Epithelial cell of esophagus (primary cell): ENCODE data around the gene GALNT14.

Experiments used
- DNase-seq: peaks from one replicate; pipeline ENCODE4 v3.0.0; 2010; ENCODE audit warnings: low read depth
- H3K4me3 ChIP-seq: 2 replicates; pipeline ENCODE4 v1.5.1; 2011; ENCODE audit warnings: mild to moderate bottlenecking, low read length, control low read depth
- TF ChIP-seq, protein P1 (sequence below): IDR thresholded peaks from 2 replicates; pipeline ENCODE4 v1.5.1; 2011; ENCODE audit warnings: low read depth, mild to moderate bottlenecking, low read length, control low read depth, inconsistent platforms; ENCODE audit not compliant: insufficient read depth; ENCODE audit errors: missing control alignments

The GALNT14 gene

DNA sequence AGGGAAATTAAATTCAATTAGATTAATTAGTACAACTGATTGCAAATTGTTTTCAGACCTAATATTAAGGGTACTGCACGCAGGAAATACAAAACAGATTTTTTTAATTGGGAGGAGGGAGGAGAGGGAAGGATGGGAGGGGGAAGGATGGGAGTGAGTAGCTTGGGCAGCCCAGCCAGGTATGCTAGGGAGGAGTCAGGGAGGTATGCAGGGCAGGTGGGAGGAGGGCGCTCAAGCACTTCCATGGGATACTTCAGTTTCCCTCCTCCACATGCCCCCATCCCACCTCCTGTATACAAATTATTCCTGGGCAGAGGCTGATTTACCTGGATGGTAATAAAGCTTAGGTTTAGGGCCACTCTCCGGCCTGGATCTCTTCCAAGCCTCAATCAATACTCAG is 254.4 kb downstream of the GALNT14 start:
- DNase-seq: no peak
- TF ChIP-seq, protein P1, sequence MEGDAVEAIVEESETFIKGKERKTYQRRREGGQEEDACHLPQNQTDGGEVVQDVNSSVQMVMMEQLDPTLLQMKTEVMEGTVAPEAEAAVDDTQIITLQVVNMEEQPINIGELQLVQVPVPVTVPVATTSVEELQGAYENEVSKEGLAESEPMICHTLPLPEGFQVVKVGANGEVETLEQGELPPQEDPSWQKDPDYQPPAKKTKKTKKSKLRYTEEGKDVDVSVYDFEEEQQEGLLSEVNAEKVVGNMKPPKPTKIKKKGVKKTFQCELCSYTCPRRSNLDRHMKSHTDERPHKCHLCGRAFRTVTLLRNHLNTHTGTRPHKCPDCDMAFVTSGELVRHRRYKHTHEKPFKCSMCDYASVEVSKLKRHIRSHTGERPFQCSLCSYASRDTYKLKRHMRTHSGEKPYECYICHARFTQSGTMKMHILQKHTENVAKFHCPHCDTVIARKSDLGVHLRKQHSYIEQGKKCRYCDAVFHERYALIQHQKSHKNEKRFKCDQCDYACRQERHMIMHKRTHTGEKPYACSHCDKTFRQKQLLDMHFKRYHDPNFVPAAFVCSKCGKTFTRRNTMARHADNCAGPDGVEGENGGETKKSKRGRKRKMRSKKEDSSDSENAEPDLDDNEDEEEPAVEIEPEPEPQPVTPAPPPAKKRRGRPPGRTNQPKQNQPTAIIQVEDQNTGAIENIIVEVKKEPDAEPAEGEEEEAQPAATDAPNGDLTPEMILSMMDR: no peak

GRCh38 chr2:30883184-30883583 is 255.1 kb downstream of the GALNT14 start:
- TF ChIP-seq, protein P1: no peak
- no peak for DNase-seq

More for the DNA sequence above, 254.4 kb downstream of the GALNT14 start:
- no peak overlapping the region for H3K4me3 ChIP-seq

DNA sequence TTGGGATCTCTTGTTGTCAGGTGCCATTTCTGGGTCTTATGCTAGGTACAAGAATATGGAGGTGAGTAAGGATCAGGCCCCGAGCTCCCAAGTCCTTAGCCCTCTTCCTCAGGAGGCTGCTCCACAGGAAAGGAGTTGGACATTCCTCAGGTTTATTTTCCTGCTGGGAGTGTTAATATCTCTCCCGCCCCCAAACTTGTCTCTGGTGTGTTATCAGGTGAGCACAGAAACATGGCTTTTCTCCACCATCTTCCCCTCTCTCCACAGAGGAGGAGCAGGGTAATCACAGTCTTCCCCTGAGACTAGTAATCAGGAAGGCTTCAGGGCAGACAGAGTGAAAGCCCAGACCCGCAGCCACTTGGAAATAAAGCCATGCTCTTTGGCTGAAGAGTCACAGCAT is 257.7 kb downstream of the GALNT14 start:
- TF ChIP-seq, protein P1: no peak
- DNase-seq: no peak
- no peak overlapping the region for H3K4me3 ChIP-seq

More at GRCh38 chr2:30883184-30883583, 255.1 kb downstream of the GALNT14 start:
- H3K4me3 ChIP-seq: no peak overlapping the region

DNA sequence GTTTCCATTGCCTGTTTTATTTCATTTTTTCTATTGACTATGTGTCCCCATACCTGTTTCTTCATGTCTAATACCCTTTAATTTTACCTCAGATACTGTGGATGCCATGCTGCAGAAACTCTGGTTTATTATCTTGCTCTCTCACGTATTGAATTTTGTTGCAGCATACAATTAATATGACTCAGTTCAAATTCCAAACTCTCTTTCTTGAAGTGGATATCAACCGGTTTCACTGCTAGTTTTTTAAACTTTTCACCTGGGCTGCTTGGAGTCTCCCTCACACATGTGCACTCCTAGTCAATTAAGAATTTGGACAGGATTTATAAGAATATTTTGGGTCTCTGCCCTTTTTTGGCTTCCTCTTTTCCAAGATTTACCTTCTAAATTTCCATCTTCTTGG is 260.4 kb downstream of the GALNT14 start:
- H3K4me3 ChIP-seq: no peak overlapping the region
- TF ChIP-seq, protein P1: no peak
- DNase-seq: peak; percentile 27

GRCh38 chr2:30872797-30873196 is 265.4 kb downstream of the GALNT14 start:
- DNase-seq: no peak
- TF ChIP-seq, protein P1: no peak

DNA sequence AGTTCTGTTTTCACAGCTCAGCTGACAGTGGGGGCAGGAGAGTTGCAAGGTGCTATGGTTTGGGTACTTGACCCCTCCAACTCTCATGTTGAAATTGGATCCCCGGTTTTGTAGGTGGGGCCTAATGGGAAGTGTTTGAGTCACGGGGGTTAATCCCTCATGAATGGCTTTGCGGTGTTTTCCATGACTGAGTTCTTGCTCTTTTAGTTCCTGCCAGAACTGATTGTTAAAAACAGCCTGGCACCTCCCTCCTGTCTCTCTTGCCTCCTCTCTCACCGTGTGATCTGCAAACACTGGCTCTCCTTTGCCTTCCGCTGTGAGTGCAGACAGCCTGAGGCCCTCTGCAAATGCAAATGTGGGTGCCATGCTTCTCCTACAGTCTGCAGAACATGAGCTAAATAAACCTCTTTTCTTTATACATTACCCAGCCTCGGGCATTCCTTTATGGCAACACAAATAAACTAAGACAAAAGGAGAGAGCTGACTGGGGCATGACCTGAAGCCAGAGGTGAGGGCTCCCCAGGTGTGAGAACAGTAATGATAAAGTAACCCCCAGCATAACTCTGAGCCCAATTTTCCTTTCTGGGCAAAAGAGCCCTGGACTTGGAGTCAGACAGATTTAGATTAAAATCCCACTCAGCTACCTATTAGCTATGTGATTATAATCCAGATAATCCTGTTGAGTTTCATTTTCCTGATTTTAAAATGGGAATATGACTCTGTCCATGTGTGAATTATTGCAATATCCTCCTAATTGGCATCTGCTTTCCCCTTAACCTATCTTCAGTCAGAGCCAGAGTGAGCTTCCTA is 266.1 kb downstream of the GALNT14 start:
- TF ChIP-seq, protein P1: no peak
- peak; percentile 88 for DNase-seq
- no peak overlapping the region for H3K4me3 ChIP-seq

More at GRCh38 chr2:30872797-30873196, 265.4 kb downstream of the GALNT14 start:
- H3K4me3 ChIP-seq: no peak overlapping the region

GRCh38 chr2:30871440-30871839 is 266.8 kb downstream of the GALNT14 start:
- DNase-seq: peak; percentile 60
- H3K4me3 ChIP-seq: no peak overlapping the region
- TF ChIP-seq, protein P1: no peak
